Body of pancreas (tissue), 4 donors: ENCODE results near the gene DLX1. TPM values are rescaled to one million over a fixed set of nuclear protein-coding genes. Genes with fewer than 3 reads are reported as not detected.

ENCODE experiments used
- ATAC-seq: fragments of 150-250 bp; one replicate; pipeline ENCODE4 v1.9.1; 2016
- DNase-seq, 4 donors: peaks; one replicate each; pipeline ENCODE4 v3.0.0-alpha.2; 2019
- H3K27ac ChIP-seq, 4 donors: fragments of 200-600 bp; sonication (generic); 1 replicate in 3 of 4; 2 replicates in 1 of 4; pipeline versions ENCODE4 v1.5.1 to v1.6.1; 2016 to 2019; ENCODE audit warnings: mild to moderate bottlenecking in 1 of 4, mixed read lengths in 1 of 4, moderate library complexity in 1 of 4
- H3K27me3 ChIP-seq, 2 donors: fragments of 200-600 bp; sonication (generic); one replicate each; pipeline ENCODE4 v1.6.0; 2016; ENCODE audit warnings: mild to moderate bottlenecking in 1 of 2
- H3K36me3 ChIP-seq, 2 donors: fragments of 200-600 bp; sonication (generic); replicated peaks in 1 of 2; 2 replicates each; pipeline ENCODE4 v1.5.1; 2016; ENCODE audit warnings: low read depth in 2 of 2; ENCODE audit not compliant: insufficient read depth in 1 of 2
- H3K4me1 ChIP-seq: fragments of 200-600 bp; sonication (generic); one replicate; pipeline ENCODE4 v1.6.0; 2016
- H3K4me3 ChIP-seq, 2 donors: fragments of 200-600 bp; sonication (generic); 1 replicate in 1 of 2; 2 replicates in 1 of 2; pipeline ENCODE4 v1.5.1; 2016 to 2019
- H3K9me3 ChIP-seq, 3 donors: fragments of 200-600 bp; sonication (generic); 1 replicate in 2 of 3; 2 replicates in 1 of 3; pipeline ENCODE4 v1.5.1; 2016
- POLR2A ChIP-seq, 3 donors: fragments of 450-650 bp; IDR thresholded peaks; one replicate each; pipeline ENCODE4 v1.6.1; 2016; ENCODE audit warnings: antibody characterized with exemption in 3 of 3, mild to moderate bottlenecking in 2 of 3
- WGBS, 2 donors: methylation state at CpG; one replicate each; pipeline ENCODE4 v1.1.5; 2017; 5-methylcytosine and 5-hydroxymethylcytosine counted together
- intact Hi-C: fragments of 100-400 bp; cut with DNase I; formaldehyde crosslinking; loops from one replicate; pipeline ENCODE4 v1.15.1; 2023
- total RNA-seq, 2 donors: library from RNA; depleted of rRNA; stranded (reverse); fragments of >200 nt; gene quantifications; one replicate each; pipeline ENCODE4 v1.1.0, GENCODE V29; 2016
- TF ChIP-seq, protein P1 (sequence below), 7 experiments: fragments of 450-650 bp in 4 of 7; fragments of 200-600 bp in 3 of 7; sonication (generic) in 3 of 7; IDR thresholded peaks; one replicate each; pipeline ENCODE4 v1.5.1; 2016 to 2019; ENCODE audit warnings: antibody characterized with exemption in 7 of 7

DLX1 gene
- total RNA-seq, 2 donors from 2014 or later, result not detected

DNA sequence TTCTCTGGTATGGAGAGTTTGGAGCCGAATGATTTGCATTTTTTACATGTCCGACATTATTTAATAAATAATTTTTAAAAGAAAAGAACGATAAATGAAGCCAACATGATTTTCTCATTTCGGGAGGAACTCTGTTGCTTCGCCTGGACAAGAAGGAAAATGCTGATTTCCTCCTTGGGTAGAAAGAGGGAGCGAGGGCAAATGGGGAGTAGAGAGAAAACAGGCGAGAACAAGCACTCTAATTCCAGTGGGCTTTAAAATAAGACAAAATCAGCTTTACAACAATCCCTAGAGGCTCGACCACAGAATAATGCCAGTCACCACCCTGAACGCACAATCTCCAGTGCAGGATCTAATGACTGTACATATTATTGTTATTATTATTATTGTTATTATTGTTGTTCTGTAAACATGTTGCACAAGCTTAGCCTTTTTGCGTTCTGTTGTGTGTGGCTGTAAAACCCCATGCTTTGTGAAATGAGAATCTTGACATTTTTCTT, 3.7 kb downstream of the DLX1 start:
- H3K36me3 ChIP-seq, result no peaks in the 10 kb centered on the region
- TF ChIP-seq, protein P1, sequence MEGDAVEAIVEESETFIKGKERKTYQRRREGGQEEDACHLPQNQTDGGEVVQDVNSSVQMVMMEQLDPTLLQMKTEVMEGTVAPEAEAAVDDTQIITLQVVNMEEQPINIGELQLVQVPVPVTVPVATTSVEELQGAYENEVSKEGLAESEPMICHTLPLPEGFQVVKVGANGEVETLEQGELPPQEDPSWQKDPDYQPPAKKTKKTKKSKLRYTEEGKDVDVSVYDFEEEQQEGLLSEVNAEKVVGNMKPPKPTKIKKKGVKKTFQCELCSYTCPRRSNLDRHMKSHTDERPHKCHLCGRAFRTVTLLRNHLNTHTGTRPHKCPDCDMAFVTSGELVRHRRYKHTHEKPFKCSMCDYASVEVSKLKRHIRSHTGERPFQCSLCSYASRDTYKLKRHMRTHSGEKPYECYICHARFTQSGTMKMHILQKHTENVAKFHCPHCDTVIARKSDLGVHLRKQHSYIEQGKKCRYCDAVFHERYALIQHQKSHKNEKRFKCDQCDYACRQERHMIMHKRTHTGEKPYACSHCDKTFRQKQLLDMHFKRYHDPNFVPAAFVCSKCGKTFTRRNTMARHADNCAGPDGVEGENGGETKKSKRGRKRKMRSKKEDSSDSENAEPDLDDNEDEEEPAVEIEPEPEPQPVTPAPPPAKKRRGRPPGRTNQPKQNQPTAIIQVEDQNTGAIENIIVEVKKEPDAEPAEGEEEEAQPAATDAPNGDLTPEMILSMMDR (IDR thresholded peaks at IDR 0.05), result no peak
- no peak for TF ChIP-seq POLR2A (IDR thresholded peaks at IDR 0.05)
- peaks cover 38% of the 10 kb centered on the region for H3K4me1 ChIP-seq
- no peak overlapping the region for H3K27ac ChIP-seq
- H3K27me3 ChIP-seq, result peaks cover 0 to 94% of the 10 kb centered on the region in 2 donors
- H3K4me3 ChIP-seq, result no peak overlapping the region
- intact Hi-C loops, result no loop called here
- ATAC-seq (no peak), DNase-seq (no peak)
- 13 to 23% methylated on average over 10 of the region's 10 CpGs for WGBS, 2 donors
- H3K9me3 ChIP-seq, result no peaks in the 10 kb centered on the region

DNA sequence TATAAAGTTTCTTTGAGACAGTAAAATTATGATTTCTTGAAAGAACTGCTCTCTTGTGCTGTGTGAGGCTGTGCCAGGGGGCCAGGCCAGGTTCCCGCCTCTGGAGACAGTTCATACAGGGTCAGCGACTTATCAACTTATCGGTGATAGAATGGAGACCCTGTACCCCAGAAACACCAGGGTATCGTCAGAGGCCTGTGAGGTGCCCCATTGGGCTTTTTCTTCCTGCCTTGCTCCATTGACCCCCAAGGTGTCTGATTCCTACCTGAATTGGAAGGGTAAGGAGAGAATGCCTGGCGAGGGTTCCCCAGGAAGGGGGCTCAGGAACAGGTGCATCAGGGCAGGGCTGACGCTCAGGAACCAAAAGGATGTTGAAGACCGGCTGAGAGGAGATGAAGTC, 4.3 kb downstream of the DLX1 start:
- intact Hi-C loops, result no loop called here
- no peak for TF ChIP-seq POLR2A (IDR thresholded peaks at IDR 0.05)
- TF ChIP-seq, protein P1 (IDR thresholded peaks at IDR 0.05), result no peak
- H3K4me3 ChIP-seq, result no peak overlapping the region
- no peaks in the 10 kb centered on the region for H3K9me3 ChIP-seq
- H3K27ac ChIP-seq, result no peak overlapping the region
- no peak for ATAC-seq
- WGBS, 2 donors, result 35 to 41% methylated on average over 7 of the region's 7 CpGs
- no peaks in the 10 kb centered on the region for H3K36me3 ChIP-seq
- H3K4me1 ChIP-seq, result peaks cover 36% of the 10 kb centered on the region
- H3K27me3 ChIP-seq, result peaks cover 0 to 93% of the 10 kb centered on the region in 2 donors
- no peak for DNase-seq

DNA sequence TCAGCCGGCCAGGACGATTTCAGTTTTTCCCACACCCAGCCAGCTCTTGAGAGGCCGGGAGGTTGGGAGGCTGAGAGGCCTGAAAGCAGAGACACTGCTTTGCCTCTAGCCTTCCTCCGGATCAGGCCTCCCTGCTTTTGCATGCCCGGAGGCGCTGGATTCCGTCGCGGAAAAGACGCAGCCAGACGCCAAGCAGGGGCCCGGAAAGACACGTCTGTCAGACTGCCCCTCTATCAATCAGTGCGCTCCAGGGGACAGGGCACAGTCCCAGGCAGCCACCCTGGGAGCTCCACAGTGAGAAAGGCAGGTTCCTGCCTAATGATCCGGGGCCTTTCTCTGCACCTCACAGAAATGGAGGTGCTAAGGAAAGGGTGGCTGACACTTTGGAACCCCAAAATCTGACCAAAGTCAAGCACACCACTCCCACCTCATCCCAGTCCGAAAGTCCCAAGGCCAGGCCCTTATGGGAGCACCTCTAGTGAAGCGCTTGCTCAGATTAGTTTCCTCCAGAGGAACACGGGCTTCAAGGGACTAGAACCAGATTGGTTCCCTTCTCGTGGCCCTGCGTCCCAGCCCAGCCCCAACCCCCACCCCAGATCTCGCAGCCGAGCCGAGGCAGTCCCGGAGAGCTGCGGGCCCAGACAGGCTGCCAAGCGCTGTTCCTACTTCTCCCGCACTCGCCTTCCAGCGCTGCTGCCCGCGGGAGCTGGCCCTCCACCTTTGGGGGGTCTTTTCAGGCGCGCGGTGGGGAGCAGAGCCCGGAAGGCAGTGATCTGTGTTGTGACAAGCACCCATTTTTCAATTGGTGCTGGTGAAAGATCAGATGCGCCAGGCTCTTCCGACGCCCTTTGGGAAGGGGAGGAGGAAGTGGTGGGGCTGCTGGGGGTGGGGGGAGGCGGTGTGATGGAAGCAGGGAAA, 5.0 kb downstream of the DLX1 start:
- no peak for DNase-seq

DNA sequence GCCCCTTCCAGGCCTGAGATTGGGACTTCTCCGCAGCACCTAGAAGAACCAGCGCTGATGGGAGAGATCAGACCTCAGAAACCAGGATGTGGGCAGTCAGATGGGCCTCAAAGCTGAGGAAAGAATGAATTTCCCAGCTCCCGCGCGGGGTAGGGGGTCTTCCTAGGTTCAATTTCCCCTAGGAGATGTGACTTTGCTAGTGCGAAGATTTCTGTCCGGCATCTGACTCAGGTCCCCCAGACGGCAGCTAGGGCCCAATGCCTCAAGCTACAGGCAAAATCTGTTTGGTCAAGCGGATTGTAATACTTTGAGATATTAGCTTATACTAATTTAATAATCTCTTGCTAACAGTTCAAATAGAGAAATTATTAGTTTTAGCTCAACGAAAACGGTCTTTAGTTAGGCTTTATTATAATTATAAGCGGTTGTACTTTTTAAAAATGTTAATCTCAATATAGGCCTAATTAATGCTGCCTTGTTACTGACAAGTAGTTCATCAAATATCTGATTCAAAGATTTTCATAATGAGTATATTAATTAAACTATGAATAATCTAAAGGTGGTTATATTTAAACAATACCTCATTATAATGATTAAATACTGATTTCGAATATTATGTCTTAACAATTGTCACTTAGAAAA, 5.8 kb downstream of the DLX1 start:
- intact Hi-C loops, result no loop called here
- Histone ChIP-seq H3K4me3 (no peak overlapping the region), H3K27ac (no peak overlapping the region), H3K36me3 (no peaks in the 10 kb centered on the region), H3K4me1 (peaks cover 37% of the 10 kb centered on the region), H3K27me3 (peaks cover 0 to 96% of the 10 kb centered on the region in 2 donors), H3K9me3 (no peaks in the 10 kb centered on the region)
- no peak for TF ChIP-seq POLR2A (IDR thresholded peaks at IDR 0.05)
- TF ChIP-seq, protein P1 (IDR thresholded peaks at IDR 0.05), result no peak
- no peak for DNase-seq
- no peak for ATAC-seq
- WGBS, 2 donors, result 13 to 28% methylated on average over 13 of the region's 13 CpGs

More for the DNA sequence above, 5.0 kb downstream of the DLX1 start:
- Histone ChIP-seq H3K4me1 (peaks cover 36% of the 10 kb centered on the region), H3K27me3 (peaks cover 0 to 94% of the 10 kb centered on the region in 2 donors), H3K36me3 (no peaks in the 10 kb centered on the region), H3K4me3 (no peak overlapping the region), H3K9me3 (no peaks in the 10 kb centered on the region), H3K27ac (no peak overlapping the region)
- intact Hi-C loops, result no loop called here
- no peak for TF ChIP-seq POLR2A (IDR thresholded peaks at IDR 0.05)
- TF ChIP-seq, protein P1 (IDR thresholded peaks at IDR 0.05), result no peak
- WGBS, 2 donors, result 8 to 13% methylated on average over 23 to 38 of the region's 39 CpGs
- ATAC-seq, result no peak
